ENCODE results near the gene ABCD3.

The ABCD3 gene

DNA sequence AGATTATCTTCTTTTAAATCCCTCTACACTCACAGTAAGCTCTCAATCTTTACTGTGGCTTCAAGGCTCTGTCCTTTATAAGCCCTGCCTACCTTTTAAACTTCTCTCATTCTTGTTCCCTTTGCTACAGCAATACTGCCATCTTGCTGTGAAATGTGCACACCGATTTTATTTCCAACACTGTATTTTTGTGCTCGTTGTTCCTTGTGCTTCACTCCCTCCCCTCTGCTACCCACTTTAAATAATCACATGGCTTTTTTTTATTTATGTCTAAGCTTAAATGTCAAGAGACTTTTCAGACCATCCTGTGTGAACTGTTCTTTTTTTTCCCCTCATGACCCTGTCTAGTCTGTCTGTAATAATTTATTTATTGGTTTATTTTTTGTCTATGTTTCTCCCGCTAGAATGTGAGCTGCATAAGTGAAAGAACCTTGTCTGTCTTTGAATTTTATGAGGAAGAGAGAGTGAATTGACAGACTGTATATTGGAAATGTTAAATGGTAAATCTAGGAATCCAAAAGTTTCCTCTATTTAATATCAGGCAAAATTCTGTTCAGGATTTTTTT lies 45.7 kb downstream of the ABCD3 start:
- DNase-seq: no peak

DNA sequence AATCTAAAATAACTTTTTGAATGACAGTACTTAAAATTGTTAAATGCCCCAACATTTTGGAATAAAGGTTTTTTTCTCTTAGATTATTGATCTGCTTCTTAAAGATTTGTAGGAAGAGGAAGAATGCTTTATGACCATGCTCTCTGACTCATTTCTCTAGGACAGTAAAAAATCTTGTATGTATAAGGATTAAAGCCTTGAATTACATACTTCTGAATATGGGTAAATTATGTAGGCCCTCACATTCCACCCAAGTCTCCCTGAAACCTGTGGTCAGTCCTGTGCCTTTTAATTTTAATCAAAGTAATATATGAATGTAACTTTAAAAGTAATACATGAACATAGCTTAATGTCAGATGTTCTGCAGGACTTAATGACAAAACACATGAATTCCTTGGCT lies 50.5 kb downstream of the ABCD3 start:
- no peak for DNase-seq

DNA sequence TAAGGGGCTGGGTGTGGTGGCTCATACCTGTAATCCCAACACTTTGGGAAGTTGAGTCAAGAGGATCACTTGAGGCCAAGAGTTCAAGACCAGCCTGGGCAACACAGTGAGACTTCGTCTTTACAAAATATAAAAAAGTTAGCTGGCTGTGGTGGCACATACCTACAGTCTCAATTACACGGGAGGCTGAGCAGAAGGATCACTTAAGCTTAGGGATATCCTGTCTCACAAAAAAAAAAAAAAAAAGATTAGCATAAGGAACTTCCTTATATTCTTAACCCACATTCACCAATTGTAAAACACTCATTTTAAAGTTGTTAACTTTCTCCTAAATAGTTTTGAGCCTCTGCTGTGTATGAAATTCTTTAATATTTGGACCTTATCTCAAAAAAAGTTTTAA lies 53.1 kb downstream of the ABCD3 start:
- no peak for DNase-seq

DNA sequence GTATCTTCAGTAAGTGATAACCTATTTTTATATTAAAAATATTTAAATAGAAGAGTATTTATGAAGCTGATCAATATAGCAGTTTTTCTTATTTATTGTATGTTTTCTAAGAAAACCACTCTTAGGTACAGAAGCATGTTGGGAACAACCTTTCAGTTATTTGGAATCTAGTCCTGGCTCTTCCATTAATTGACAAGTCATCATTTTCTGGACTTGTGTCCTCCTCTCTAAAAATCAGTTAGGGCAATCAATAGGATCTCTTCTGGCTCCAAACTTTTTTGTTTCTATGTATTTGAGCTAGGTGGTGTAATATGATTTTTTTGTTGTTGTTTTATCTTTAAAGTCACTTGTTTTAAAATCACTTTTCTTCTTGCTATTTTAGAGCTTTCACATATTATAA lies 57.0 kb downstream of the ABCD3 start:
- DNase-seq: no peak

DNA sequence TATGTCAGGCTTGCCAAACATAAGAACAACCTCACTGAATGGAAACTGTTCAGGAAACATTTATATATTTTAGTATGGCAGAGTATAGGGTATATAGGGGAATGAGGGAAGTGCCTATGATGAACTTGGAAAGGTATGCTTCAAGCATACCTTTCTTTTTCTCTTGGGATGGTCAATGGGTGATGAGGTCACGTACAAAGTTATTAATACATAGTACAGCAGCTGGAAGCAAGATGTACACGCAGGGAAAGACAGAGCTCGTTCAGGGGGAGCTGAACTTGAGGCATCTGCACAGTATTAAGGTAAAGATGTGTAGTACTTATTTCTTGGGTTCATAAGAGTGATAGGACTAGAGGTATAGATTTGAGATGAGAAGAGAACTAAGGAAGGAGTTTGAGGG lies 61.5 kb downstream of the ABCD3 start:
- DNase-seq: no peak

DNA sequence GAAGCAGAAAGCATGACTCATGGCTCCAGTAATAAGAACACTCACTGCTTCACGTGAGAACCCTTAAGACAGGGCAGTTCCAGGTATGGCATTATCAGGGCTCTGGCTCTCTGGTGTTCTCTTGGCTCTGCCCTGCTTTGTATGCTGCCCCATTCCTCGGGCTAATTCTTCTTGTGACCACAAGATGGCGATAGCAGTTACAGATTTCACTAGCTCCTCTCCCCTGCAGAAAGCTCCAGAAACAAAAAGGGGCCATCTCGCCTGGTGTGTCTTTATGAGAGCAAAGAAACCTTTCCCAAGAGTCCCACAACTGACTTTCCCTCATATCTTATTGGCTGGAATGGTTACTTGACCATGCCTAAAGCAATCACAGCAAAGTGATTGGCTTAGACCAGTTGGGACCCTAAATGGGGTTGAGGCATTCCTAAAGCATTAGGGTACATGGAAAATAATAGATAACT lies 63.3 kb downstream of the ABCD3 start:
- DNase-seq: no peak

DNA sequence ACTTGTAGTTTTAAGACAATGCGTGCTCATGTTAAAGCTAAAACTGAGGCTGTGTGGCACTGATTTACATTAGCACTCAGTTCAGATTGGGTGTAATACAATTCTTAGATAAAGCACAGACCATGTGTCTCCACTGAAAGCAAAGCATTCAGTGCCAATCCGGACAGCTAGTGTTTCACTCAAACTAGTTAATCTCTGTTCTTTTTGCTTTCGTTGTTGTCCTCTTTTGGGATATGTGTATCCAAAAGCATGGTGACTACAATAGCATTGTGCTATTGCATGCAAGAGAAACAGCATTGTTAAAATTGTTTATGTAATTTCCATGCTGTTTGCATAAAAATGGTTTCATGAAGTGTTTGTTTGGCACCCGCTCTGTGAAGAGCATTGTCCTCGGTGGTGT lies 68.8 kb downstream of the ABCD3 start:
- DNase-seq: no peak

DNA sequence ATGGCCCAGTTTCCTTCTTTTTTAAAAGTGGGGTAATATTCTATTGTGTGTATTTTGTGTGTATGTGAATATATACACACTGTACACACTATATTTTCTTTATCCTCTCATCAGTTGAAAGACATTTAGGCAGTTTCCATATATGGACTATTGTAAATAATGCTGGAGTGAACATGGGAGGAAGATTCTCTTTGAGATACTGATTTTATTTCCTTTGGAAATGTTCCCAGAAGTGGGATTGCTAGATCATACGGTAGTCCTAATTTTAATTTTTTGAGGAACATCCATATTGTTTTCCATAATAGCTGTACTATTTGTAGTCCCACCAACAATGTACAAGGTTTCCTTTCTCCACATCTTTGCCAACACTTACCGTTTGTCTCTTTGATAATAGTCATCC lies 72.4 kb downstream of the ABCD3 start:
- no peak for DNase-seq

DNA sequence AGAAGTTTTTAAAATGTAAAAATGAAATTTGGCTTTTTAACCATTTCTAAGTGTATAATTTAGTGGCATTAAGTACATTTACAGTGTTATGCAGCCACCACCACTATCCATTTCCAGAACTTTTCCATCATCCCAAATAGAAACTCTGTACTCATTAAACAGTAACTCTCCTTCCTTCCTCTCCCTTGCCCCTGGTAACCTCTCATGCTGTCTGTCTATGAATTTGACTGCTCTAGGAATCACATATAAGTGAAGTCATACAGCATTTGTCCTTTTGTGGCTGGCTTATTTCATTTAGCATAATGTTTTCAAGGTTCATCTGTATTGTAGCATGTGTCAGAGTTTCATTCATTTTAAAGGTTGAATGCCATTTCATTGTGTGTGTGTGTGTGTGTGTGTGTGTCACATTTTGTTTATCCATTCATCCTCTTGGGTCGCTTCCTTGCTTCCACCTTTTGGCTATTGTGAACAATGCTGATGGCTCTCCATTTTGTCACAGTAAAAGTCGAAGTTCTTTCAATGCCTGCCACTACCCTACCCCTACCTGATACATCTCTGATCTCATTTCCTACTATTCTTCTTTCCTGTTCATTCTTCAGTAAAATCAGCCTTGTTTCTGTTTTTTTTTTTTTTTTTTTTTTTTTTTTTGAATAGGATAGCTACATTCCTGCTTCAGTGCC lies 78.0 kb downstream of the ABCD3 start:
- no peak for DNase-seq

DNA sequence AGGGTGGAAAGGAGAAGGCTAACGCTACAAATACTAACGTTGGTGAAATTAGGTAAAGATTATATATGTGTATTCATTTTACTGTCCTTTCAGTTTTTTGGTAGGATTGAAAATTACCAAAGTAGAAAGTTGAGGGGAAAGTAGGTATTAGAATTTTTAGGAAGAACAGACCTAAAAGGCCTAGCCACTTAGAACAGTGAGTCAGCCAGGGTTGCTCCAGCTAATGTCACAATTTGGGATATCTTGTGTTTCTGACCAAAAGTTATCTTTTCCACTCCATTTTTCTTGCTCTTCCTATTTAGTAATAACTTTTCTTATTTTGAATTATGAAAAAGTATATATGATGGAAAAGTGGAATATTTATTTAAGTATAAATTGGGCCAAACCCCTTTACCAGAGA lies 83.2 kb downstream of the ABCD3 start:
- DNase-seq: no peak

DNA sequence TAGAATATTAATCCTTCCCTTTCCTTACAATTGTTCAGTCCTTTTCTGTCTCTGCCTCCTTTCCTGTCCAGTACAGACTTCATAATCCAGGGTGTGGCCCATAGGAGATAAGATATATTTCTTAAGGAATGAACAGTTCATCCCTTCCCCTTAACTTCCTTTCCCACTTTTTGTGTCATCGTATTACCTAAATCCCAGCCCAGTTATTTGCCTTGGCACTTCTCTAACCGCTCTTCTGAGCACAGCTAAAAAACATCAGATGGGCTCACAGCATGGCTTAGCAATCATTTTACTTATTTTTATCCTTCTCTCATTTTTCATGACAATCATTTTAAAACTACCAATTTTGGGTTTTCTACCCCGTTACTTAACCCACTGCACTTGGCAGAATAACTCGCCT lies 83.7 kb downstream of the ABCD3 start:
- no peak for DNase-seq

DNA sequence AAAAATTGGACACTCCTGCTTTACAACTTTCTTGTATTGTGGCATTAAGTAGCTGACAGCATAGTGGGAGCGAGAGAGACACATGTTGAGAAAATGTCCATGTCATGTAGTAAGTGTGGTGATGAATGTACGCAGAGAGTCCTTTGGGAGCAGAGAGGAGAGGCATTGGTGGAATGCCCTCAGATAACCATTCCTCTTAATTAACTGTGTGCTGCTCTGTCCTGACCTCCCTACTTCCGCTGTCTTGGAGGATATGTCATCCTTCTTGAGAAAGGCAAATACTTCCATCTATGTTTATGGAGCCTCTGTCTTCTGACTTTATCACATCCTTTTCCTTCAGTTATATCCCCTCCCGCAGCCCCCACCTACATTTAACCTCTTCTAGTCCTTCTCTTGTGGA lies 85.0 kb downstream of the ABCD3 start:
- no peak for DNase-seq

DNA sequence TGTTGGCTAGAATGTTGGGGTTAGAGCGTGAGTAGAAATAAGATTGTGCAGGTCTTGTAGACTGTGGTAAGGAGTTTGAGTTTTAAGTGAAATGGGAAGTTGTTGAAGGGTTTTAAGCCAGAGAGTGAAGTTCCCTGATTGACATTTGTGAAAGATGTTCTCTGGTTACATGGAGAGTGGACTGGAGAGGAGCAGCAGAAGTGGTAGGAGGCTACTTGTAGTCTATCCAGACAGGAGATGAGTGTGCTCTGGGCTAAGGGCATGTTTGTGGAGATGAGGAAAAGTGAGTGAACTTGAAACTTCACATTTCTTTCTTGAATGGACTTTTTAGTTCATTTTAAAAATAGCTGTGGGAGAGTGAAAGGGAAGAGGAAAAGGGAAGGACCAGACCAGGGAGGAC lies 86.4 kb downstream of the ABCD3 start:
- DNase-seq: no peak

DNA sequence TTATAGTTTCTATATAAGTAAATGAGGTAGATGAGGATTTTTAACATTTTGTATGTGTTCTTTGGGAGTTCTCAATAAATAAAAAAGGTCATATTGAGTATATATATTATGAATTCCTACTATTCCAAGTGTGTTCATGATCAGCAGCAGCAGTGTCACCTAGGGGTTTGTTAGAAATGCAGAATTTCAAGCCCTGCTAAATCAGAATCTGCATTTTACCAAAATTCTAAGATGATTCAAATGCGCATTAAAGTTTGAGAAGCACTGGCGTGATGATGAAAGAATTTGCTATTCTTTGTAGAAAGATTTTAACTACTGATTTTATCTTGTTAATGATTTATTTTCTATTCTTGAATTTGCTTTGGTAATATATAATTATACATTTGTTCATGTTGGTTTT lies 94.6 kb downstream of the ABCD3 start:
- no peak for DNase-seq

DNA sequence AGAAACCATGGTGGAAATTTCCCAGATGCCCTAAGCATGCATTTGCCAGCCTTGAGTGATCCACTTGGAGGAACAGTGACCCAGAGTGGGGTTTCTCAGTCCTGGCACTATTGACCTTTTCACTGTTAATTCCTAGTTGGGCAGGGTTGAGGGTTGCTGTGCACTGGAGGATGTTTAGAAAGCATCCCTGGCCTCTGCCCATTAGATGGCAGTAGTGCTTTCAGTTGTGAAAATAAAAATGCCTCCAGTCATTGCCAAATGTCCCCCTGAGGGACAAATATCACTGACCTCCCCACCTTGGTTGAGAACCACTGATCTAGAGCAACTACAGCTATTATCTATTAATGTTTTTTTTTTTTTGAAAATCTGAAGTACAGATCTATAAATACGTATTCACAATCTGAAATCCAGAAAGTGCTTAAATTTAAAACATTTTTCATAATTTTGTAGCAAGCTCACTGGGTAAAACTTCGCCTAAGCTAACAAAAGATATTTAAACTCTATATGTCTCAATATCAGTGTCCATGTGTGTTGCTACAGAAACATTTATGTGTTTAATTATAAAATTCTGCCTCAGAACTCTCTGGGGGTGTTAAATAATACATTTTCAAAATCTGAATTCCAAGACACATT lies 96.0 kb downstream of the ABCD3 start:
- no peak for DNase-seq

DNA sequence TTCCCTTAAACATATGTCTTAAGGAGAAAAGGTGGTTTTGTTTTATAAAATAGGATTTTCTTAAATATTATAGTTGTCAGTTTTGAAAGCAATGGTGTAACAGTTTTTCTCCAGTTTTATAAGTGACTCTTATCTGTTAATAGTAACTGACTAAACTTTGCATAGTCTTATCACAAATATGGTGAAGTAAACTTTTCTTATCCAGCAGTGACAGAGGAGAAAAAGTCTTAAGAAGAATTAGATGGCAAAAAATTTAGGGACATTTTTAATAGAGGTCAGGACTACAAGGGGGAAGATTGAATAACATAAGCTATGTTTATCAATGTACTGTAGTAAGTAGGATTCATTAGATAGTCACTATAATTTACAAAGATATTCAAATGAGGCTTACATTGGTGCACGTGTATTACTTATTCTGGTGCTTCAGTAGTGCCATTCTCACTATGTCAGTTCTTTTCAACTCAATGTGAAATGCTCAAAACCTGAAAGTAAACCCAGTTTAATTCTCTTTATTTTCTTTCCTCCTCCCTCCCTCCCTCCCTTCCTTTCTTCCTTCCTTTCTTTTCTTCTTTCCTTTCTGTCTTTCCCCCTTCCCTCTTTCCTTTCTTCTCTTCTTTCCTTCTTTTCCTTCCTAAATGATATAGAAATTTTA lies 97.2 kb downstream of the ABCD3 start:
- DNase-seq: no peak

DNA sequence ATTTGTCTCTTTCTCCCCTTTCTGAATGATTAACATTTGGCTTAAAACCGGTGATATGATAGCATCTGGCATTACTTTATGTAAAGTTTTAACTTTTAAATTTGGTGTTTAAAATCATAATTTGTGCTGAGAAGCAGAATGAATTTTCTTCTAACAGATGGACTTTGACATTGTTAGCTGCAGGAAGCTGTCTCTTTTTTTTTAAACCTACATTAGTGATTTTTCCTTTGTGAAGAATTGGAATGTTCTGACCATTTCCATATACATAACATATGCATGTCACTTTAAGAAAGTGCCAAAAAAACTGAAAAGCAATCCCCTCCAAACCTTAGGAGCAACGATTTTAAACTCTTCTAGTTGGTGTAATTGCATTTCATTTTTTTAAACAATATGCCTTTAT lies 101.2 kb downstream of the ABCD3 start:
- DNase-seq: no peak

DNA sequence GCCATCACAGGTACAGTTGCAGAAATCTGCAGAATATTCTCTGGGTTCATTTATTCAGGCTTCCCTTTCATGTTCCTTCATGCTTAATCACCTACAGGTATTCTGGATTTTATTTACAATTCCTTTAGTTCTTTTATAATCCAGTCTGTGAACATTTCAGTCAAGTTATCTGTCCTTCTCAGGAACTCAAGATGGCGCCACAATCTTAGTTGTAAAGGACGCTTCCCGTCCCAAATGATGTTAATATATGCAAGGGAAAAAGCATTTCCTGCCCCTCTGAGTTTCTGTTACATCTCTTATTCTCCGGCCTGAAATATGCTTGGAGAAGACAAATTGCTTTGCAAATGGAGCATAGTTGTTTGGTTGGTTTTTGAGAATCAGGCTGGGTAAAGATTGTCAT lies 104.1 kb downstream of the ABCD3 start:
- DNase-seq: no peak

DNA sequence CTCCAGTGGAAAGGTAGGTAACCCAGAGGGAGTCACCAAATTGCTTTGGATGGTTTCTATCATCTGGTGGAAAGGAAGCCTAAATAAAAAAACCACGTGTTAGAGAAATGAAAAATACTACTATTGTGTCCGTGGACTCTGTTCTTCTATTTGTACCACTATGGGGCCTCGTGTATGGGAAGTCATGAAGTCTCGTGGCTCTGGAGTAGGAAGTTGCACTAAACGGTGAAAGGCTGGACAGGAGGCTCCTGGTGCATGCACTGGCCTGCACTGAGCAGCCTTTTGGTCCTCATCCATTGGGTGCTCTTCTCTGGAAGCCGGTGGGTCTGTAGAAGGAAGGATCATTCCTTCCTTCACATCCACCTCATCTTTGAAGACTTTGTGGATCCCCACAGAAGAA lies 106.3 kb downstream of the ABCD3 start:
- DNase-seq: no peak

DNA sequence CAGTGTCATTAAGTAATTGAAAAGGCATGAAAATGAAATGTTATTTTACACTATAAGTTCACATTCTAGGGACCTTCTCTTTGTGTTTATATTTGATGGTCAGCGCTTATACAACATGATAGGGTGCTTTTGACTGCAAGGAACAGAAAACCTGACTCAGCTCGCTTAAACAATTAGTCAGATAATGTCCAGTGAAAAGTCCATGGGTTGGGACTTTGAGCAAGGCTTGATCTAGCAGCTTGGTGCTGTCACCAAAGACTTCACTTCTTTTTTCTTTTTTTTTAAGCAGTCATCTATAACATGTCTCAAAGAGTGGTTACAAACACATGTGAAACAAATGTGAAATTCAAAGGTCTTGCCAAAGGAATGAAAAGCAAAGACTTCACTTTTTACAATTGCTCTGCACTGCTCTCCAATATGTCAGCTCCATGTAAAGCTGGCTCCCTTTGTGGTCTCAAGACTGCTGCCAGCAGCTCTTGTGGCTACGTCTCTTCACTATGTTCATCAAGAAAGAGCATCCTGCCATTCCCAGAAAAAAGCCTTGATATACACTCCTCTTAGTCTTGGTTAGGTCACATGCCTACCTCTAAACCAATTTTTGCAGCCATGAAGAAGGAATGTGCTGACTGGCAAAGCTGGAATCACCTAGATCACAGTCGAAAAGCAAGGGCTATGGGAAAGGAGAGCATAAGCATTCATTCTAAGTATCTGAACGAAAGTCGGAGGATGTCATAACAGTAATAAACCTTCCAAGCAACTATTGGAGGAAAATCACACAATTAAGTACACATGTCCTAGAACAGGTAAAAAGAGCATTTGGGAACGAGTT lies 108.2 kb downstream of the ABCD3 start:
- no peak for DNase-seq

DNA sequence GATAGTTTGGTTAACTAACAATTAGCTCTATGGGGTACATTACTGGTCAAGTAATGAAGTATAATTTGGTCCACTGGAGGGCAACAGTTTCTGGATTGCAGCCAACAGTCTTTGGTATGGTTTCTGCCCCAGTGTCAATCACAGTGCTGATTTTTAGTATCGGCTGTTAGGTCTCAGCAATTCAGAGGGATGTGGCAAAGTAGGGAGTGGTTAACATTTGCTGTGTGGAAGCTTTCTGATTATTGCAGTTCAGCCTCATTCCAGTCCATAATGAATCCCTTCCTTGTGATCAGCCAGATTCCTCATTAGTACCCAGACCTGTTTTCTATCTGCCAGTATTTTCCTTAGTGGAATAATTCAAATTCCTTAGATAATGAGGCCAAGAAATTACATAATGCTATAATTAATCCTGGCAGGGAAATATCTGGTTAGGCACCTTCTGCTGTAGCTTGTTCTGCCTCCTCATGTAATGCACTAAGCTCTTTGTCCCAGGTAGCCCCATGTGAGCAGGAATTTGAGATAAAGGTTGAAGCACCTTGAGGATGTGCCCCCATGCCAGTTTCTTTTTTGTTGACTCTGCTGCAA lies 109.3 kb downstream of the ABCD3 start:
- no peak for DNase-seq

DNA sequence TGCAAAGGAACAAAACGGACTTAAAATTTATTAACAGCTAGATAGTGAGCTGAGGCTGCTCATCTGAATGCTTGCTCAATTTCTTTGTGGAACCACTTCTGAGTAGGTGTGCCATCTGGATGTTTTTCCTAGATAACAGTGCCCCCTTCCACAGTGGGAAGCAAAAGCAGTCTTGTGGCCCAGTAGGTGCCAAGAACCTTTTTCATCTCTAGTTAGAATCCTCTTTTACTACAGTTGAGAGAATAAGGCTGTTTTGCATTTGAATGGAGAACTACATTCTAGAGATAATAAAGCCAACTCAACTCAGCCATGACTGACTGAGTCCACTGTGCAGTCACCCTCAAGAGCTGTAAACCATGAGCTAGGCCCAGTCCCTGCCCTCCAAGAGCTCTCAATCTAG lies 110.1 kb downstream of the ABCD3 start:
- no peak for DNase-seq

DNA sequence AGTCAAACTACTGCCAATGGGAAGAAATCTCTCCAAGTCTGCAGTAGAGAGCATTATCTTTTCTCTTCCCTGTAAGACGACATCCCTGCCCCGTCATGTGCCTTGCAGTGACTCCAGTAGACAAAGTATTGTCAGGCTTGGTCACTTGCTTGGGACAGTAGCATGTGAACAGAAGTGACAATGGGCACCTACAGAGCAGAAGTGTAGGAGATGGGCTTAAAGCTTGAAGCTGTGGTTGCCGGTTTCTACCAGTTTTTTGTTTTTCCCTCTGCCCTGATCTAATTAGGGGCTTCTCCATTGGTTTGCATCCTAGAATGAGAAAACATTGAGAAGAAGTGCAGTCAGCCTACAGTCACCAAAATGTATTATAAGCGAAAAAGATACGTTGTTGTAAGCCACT lies 110.6 kb downstream of the ABCD3 start:
- DNase-seq: no peak

Measured in stimulated activated naive CD4-positive, alpha-beta T cell treated with Interleukin-2 at 50 U/mL for 16 hours (primary cell).